Measurements from ENCODE around the gene HS3ST6.
"Not testable (repeated sequence)": the region's sequence is repeated elsewhere in the genome, so short reads cannot be mapped to it uniquely, and the experiment has no call there.

The HS3ST6 gene

DNA sequence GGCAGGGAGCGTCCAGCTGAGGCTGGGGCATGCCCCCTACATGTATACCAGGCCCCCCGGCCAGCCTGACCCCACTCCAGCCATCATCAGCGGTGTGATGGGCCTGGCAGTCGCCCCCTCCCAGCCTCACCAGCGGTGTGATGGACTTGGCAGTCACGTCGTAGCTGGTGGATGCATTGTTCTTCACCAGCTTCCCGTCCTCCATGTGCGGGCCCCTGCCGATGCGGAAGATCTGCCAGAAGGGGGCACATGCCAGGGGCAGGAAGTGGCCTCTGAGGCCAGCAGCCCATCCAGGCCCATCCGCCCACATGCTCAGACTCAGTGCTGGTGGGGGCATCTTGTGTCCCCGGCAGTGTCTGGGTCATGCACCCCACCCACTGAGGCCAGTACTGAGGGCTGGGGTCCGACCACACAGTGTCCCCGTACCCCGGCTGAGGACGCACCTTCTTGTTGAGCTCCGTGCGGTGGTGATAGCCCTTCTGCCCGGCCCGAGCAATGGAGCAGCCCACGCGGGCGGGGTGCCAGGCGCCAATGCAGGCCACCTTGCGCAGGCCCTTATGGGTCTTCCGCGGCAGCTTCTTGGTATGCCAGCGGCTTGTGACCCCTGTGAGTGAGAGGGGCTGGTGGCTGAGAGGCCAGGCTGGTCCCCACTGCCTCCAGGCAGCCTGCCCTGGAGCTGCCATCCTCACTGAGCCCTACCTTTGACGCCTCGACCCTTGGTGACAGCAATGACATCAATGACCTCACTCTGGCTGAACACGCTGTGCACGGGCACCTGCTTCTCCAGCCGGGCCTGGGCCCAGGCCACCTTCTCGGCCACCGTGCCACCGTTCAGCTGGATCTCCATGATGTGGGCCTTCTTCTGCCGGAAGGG lies 28.5 kb upstream of the HS3ST6 start:
- DNase-seq, result no peak

DNA sequence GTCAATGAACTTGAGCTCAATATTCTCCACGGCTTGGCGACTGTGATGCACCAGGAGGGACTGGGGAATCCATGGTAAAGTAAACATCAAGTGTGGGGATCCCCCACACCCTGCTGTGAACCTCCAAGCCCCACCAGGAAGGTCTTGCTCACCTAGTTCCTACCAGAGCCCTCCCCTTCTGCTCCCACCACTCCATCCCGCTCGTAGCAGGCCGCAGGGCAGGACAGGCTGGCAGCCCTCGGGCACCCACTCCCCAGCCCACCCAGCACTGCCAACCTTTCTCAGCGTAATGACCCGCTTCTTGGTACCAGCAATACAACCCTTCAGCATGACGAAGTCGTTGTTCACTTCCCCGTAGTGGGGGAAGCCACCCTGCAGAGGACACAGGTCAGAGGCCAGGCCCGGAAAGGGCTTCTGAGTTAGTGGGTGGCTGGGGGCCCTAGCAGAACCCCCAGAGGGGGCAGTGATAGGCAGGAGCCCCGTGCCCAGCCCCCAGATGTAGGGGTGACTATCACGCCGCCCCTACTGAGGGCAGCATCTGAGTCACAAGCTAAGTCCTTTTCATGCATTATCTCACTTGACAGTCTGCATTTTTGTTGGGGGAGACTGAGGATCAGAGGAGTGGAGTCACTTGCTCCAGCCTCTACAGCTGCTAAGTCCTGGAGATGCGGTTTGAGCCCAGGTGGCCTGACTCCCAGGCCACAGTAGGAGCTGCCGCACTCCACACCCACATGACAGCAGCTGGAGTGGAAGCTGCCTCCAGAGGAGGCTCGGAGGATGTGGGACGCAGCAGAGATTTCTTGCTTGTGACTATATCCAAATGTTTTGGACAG lies 27.6 kb upstream of the HS3ST6 start:
- no peak for DNase-seq

DNA sequence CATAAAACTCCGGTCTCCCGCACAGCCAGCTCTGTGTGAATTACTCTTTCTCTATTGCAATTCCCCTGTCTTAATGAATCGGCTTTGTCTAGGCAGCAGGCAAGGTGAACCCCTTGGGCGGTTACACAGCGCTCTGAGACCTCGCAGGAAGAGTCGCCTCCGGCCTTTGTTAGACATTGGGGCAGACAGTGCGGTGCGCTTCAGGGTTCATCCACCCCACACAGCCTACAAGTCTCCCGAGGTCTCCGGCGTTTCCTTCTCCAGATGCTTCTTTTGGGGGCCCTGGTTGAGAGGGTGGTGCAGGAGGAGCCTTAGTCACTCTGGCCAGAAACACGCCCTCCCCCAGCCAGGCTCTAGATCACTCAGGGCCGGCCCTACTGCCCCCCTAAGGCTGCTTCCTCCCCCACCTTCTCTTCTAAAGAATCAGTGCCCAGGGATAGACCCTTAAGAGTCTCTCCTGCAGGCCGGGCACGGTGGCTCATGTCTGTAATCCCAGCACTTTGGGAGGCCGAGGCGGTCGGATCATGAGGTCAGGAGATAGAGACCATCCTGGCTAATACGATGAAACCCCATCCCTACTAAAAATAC lies 26.5 kb upstream of the HS3ST6 start:
- no peak for DNase-seq

GRCh38 chr16:1942810-1943726 lies 24.9 kb upstream of the HS3ST6 start, which contains the start of gene MSRB1:
TSS of gene MSRB1 (minus strand) at chr16:1943199. CDS start at chr16:1943156, 43 bp downstream.
- peak; percentile 99 for DNase-seq

DNA sequence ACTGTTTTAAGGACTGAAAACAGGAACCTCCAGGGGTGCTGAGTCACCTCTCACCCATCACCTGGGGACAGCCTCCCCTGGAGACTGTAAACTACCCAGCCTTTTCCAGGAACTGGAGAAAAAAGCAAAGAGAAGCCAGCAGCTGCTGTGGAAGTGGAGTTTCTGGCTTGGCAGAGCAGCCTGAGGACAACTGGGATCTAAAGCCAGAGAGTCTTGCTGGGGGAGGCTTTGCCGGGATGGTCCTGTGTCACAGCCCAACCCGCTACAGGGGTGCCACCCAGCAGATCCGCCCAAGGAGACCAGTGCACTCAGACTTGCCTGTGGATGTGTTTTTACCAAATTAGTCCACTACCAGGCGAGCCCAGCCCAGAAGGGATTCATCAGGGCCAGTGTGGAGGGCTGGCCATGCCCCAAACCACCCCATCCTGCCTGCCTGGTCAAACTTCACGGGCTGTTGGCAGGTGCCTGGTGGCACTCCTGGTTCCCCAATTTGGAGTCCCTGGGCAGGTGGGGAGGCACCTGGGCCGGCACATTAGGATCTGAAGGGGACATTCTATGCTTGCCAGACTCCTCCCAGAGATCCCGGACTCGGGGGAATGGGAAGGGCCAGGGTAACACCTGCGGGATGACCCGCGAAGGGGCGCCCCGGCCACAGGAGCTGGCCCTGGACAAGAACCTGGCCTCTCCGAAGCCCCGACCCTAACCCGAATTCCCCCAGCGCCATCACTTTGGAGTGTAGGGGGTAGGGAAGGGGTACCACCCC lies 24.0 kb upstream of the HS3ST6 start:
- no peak for DNase-seq

- DNase-seq, result no peak
Measured at GRCh38 chr16:1941162-1942046, 23.2 kb upstream of the HS3ST6 start.

DNA sequence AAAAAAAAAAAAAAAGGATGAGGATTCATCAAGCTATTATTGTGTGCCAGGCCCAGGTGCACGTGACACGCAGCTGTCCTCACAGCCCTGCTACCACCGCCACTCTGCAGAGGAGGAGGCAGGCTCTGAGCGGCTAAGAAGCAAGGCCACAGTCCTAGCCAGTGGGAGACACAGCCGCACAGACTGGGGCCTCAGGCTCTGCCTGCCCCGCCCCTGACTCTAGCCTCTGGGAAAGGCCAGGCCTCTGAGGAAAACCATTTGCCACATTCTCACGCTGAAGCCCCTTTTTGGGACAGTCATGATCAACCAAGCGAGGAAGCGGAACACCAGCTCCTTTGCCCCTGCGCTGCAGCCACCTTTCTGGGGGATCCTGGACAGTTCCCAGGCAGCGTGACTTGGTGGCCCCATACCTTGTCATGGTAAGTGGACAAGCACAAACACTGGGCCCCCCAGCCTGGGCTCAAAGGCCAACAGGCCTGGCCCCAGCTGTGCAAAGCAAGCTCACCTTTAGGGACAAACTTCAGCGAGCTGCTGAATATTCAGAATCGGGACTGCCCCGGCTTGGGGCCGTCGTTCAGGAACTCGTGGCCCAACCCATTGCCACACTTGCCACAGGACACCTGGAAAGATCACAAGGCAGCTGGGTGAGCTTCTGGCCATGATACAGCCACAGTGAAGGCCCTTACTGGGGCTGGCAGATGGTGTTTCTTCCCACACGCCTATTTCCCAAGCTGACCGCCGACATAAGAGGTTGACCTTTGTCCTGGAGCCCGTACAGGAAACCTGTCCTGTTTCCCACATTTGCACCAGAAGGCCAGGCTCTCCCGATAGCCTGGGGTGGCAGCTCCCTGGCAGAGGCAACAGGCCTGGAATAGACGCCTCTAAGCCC lies 22.3 kb upstream of the HS3ST6 start:
- DNase-seq, result no peak

DNA sequence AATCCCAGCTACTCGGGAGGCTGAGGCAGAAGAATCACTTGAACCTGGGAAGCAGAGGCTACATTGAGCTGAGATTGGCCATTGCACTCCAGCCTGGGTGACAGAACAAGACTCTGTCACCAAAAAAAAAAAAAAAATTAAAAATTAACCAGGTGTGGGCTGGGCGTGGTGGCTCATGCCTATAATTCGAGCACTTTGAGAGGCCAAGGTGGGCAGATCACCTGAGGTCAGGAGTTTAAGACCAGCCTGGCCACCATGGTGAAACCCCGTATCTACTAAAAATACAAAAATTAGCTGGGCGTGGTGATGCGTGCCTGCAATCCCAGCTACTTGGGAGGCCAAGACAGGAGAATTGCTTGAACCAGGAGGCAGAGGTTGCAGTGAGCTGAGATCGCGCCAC lies 21.6 kb upstream of the HS3ST6 start:
- not testable (repeated sequence) for DNase-seq

- no peak for DNase-seq
Measured at GRCh38 chr16:1938910-1939309, 20.7 kb upstream of the HS3ST6 start.

- DNase-seq, result no peak
Measured at GRCh38 chr16:1938316-1938715, 20.1 kb upstream of the HS3ST6 start.

DNA sequence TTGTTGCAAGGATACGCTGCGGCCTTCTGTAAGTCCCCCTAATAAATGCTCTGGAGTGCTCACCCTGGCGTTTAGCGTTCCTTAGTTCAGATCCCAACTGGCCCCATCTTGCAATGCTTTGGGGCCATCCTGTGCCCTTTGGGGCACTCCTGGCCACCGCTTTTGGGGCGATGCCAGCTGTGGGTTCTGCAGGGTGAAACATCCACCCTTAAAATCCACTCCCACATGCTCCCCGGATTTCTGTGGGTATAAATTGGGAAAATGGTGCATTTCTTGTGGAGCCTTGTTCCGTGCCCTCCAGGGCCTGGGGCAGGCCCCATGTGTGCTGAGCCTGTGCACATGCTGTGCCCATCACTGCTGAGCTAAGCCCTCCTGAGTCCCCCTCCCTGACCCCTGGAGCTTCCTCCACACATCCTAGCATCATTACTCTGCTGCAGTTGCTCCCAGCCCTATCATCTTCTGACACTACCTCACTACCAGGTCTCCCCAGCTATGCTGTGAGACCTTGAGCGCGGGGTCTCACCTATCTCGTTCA lies 18.8 kb upstream of the HS3ST6 start:
- no peak for DNase-seq

- no peak for DNase-seq
Measured at GRCh38 chr16:1933097-1933661, 15.0 kb upstream of the HS3ST6 start.

DNA sequence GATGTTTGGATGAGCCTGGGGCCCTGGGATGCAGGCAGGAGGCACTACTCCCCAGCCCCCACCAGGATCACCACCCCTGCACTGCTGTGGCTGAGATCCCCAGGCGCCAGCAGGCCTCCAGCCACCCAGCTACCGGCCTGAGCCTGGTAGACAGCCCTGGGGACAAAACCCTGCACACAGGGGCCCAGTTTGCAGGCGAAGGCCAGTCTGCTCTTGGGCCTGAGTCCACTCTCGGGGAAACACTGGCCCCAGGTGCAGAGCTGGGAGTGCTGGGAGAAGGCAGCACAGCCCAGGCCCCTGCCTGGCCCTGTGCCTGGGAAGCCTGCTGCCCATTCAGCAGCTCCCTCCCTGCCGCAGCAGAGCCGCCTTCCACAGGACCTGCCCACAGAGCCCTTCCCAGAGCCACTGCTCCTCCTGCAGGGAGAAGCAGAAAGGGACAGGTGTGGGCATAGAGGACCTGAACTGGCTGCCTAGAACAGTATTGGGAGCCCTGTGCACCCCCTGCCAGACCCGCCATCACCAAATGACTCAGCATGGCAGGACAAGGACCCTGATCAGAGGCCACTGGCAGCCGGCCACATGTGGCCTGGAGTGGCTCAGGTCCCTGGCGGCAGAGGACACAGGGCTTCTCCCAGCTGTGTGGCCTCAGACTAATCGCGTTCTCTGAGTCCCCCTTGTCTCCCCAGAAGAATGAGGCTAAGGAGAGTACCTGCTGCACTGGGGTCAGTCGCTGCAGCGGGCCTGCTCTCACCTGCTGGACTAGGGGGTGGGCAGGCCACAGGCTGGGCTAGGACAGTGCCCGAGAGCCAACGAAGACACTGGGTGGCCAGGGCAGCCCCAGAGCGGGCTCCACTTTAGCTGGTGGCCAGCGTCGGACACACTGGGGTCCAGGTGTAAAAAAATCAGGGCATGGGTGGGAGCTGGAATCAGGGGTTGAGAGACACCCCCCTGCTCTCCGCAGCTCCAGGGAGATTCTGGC lies 14.1 kb upstream of the HS3ST6 start:
- DNase-seq, result no peak

- no peak for DNase-seq
Measured at GRCh38 chr16:1930338-1930720, 12.1 kb upstream of the HS3ST6 start.

GRCh38 chr16:1929578-1930337 lies 11.5 kb upstream of the HS3ST6 start:
- DNase-seq, result peak; percentile 92

- no peak for DNase-seq
Measured at GRCh38 chr16:1929105-1929504, 10.9 kb upstream of the HS3ST6 start.

DNA sequence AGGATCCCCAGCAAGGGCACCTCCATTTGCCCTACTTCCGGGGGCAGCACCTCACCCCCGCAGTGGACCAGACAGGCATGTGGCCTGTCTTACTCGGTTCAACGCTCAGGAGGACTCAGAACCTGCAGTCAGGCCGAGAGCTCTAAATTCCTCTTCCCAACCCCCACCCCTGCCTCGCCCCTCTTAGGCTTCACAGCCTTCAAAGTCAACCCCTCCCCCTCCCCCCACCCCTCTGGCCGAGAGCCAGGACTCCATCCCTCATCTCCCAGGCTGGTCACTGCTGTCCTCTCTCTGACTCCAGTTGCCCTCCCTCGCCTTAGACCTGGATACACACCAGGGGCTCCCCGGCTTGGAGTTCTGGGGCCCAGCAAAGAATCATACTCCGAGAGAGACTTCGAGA lies 8.1 kb upstream of the HS3ST6 start:
- no peak for DNase-seq

Data from activated CD4-positive, alpha-beta T cell treated with anti-CD3 and anti-CD28 coated beads, Interleukin-2, amount 50 U/mL, for 1 hour (primary cell).